Measurements from ENCODE around the gene ZNF362. TPM values are rescaled to one million over a fixed set of nuclear protein-coding genes. Genes with fewer than 3 reads are reported as not detected.

ZNF362 gene
- total and polyA plus RNA-seq, 2 donors (not counting 1 experiment from before 2014, with no cell fraction given) = 3.8 to 5.7 TPM

GRCh38 chr1:33346927-33347649, 90.8 kb downstream of the ZNF362 start:
- H3K9me3 ChIP-seq (ENCODE audit: control insufficient read depth, insufficient read depth, low read depth, low read length) = no peaks in the 10 kb centered on the region
- H3K4me1 ChIP-seq (ENCODE audit: control insufficient read depth, extremely low read depth, insufficient read depth, low read length) = peaks cover 39% of the 10 kb centered on the region
- DNase-seq (ENCODE audit: low read depth in 2 of 2) = peak; percentile 92 to 94
- no peaks in the 10 kb centered on the region for H4K20me1 ChIP-seq (ENCODE audit: control insufficient read depth, extremely low read depth, insufficient read depth, low read length)
- peak overlapping the region; percentile 89 for H3K27ac ChIP-seq (ENCODE audit: insufficient read depth, low read length)
- no peaks in the 10 kb centered on the region for H3K36me3 ChIP-seq (ENCODE audit: control insufficient read depth, insufficient read depth, low read length)
- H3K27me3 ChIP-seq (ENCODE audit: control insufficient read depth, insufficient read depth, low read length) = no peaks in the 10 kb centered on the region
- H3K9ac ChIP-seq (ENCODE audit: insufficient read depth, low read length) = peak overlapping the region; percentile 84
- peak overlapping the region; percentile 53 to 96 (median 84) for H3K4me3 ChIP-seq (replicated peaks in 1 of 4; ENCODE audit: control extremely low read depth in 1 of 4, insufficient read depth in 1 of 4, low read depth in 3 of 4, low read length in 4 of 4)
- TF ChIP-seq EZH2 (IDR thresholded peaks at IDR 0.05; ENCODE audit: low read length, missing control alignments) = no peak
- TF ChIP-seq, protein P1, sequence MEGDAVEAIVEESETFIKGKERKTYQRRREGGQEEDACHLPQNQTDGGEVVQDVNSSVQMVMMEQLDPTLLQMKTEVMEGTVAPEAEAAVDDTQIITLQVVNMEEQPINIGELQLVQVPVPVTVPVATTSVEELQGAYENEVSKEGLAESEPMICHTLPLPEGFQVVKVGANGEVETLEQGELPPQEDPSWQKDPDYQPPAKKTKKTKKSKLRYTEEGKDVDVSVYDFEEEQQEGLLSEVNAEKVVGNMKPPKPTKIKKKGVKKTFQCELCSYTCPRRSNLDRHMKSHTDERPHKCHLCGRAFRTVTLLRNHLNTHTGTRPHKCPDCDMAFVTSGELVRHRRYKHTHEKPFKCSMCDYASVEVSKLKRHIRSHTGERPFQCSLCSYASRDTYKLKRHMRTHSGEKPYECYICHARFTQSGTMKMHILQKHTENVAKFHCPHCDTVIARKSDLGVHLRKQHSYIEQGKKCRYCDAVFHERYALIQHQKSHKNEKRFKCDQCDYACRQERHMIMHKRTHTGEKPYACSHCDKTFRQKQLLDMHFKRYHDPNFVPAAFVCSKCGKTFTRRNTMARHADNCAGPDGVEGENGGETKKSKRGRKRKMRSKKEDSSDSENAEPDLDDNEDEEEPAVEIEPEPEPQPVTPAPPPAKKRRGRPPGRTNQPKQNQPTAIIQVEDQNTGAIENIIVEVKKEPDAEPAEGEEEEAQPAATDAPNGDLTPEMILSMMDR (conservative IDR thresholded peaks at IDR 0.05 in 1 of 2, IDR thresholded peaks at IDR 0.05 in 1 of 2; ENCODE audit: low read depth in 1 of 2, low read length in 2 of 2) = no peak
- peak overlapping the region; percentile 98 for H3K4me2 ChIP-seq (ENCODE audit: extremely low read depth, insufficient read depth, low read length)
- H2AFZ ChIP-seq (ENCODE audit: low read length) = no peak overlapping the region
- H3K79me2 ChIP-seq (ENCODE audit: control insufficient read depth, insufficient read depth, low read length) = peaks cover 75% of the 10 kb centered on the region

DNA sequence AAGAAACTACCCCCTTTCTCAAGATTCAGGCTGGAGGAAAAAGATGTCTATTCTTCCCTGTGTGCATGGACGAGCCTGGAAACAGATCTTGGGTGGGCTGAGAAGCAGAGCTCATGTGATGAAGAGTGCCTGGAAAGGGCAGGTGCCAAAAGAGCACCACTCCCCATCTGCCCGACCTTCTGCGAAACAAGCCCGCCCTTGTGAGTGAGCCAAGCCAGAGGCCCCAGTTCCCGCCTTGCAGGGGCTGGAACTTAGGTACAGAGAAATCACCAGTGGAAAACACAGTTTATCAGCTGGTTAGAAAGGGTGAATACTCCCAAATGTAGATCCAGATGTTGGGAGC, 91.3 kb downstream of the ZNF362 start:
- Histone ChIP-seq H3K27me3 (ENCODE audit: control insufficient read depth, insufficient read depth, low read length) (no peaks in the 10 kb centered on the region), H3K36me3 (ENCODE audit: control insufficient read depth, insufficient read depth, low read length) (no peaks in the 10 kb centered on the region), H2AFZ (ENCODE audit: low read length) (no peak overlapping the region), H3K27ac (ENCODE audit: insufficient read depth, low read length) (peak overlapping the region; percentile 89), H4K20me1 (ENCODE audit: control insufficient read depth, extremely low read depth, insufficient read depth, low read length) (no peaks in the 10 kb centered on the region), H3K9ac (ENCODE audit: insufficient read depth, low read length) (peak overlapping the region; percentile 84), H3K4me3 (replicated peaks in 1 of 4; ENCODE audit: control extremely low read depth in 1 of 4, insufficient read depth in 1 of 4, low read depth in 3 of 4, low read length in 4 of 4) (peak overlapping the region; percentile 53 to 96 (median 84)), H3K79me2 (ENCODE audit: control insufficient read depth, insufficient read depth, low read length) (peaks cover 71% of the 10 kb centered on the region), H3K9me3 (ENCODE audit: control insufficient read depth, insufficient read depth, low read depth, low read length) (no peaks in the 10 kb centered on the region), H3K4me1 (ENCODE audit: control insufficient read depth, extremely low read depth, insufficient read depth, low read length) (peaks cover 35% of the 10 kb centered on the region), H3K4me2 (ENCODE audit: extremely low read depth, insufficient read depth, low read length) (peak overlapping the region; percentile 98)
- TF ChIP-seq, protein P1 (conservative IDR thresholded peaks at IDR 0.05 in 1 of 2, IDR thresholded peaks at IDR 0.05 in 1 of 2; ENCODE audit: low read depth in 1 of 2, low read length in 2 of 2) = no peak
- TF ChIP-seq EZH2 (IDR thresholded peaks at IDR 0.05; ENCODE audit: low read length, missing control alignments) = no peak
- peak; percentile 43 to 71 for DNase-seq (ENCODE audit: low read depth in 2 of 2)

DNA sequence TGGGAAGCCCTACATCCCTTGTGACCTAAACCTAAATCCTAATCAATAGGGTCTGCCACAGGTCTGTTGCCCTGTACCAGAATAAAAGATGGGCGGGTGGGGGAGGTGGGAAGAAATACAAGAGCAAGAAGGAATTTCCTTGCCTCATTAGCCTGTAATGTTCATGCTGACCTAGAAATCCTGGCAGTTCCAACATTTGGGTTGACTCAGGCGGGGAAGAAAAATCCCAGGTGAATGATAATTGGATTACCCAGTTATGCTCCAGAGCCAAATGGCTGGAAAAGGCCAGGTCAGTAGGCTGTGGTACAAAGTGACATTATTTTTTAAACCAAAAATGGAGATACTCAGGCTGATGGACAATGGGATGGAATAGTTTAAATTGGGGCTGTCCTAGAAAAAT, 91.9 kb downstream of the ZNF362 start:
- peaks cover 65% of the 10 kb centered on the region for H3K79me2 ChIP-seq (ENCODE audit: control insufficient read depth, insufficient read depth, low read length)
- peak; percentile 39 to 78 for DNase-seq (ENCODE audit: low read depth in 2 of 2)
- peak overlapping the region; percentile 98 for H3K4me2 ChIP-seq (ENCODE audit: extremely low read depth, insufficient read depth, low read length)
- no peak for TF ChIP-seq EZH2 (IDR thresholded peaks at IDR 0.05; ENCODE audit: low read length, missing control alignments)
- TF ChIP-seq, protein P1 (conservative IDR thresholded peaks at IDR 0.05 in 1 of 2, IDR thresholded peaks at IDR 0.05 in 1 of 2; ENCODE audit: low read depth in 1 of 2, low read length in 2 of 2) = no peak
- peak overlapping the region; percentile 89 for H3K27ac ChIP-seq (ENCODE audit: insufficient read depth, low read length)
- H2AFZ ChIP-seq (ENCODE audit: low read length) = no peak overlapping the region
- no peaks in the 10 kb centered on the region for H4K20me1 ChIP-seq (ENCODE audit: control insufficient read depth, extremely low read depth, insufficient read depth, low read length)
- H3K4me1 ChIP-seq (ENCODE audit: control insufficient read depth, extremely low read depth, insufficient read depth, low read length) = peaks cover 31% of the 10 kb centered on the region
- peak overlapping the region; percentile 53 to 96 (median 84) for H3K4me3 ChIP-seq (replicated peaks in 1 of 4; ENCODE audit: control extremely low read depth in 1 of 4, insufficient read depth in 1 of 4, low read depth in 3 of 4, low read length in 4 of 4)
- no peaks in the 10 kb centered on the region for H3K9me3 ChIP-seq (ENCODE audit: control insufficient read depth, insufficient read depth, low read depth, low read length)
- peak overlapping the region; percentile 84 for H3K9ac ChIP-seq (ENCODE audit: insufficient read depth, low read length)
- H3K36me3 ChIP-seq (ENCODE audit: control insufficient read depth, insufficient read depth, low read length) = no peaks in the 10 kb centered on the region
- H3K27me3 ChIP-seq (ENCODE audit: control insufficient read depth, insufficient read depth, low read length) = no peaks in the 10 kb centered on the region
